Stimulated activated naive CD8-positive, alpha-beta T cell treated with anti-CD3 and anti-CD28 coated beads, Interleukin-15, amount 100 ng/mL, for 72 hours (primary cell): Measurements from ENCODE around the gene SCN5A.

ENCODE experiments used
- ATAC-seq: fragments of 150-1000 bp; cut with Tn5 transposase; 2 replicates; pipeline ENCODE4 v1.10.0; 2021; ENCODE audit warnings: mild to moderate bottlenecking, moderate library complexity
- DNase-seq, 2 donors: peaks; one replicate each; pipeline ENCODE4 v3.0.0; 2021 to 2022
- H3K27ac Mint-ChIP-seq, 2 donors: one replicate each; pipeline ENCODE4 v1.8.0; 2022; ENCODE audit warnings: mild to moderate bottlenecking in 2 of 2, mixed read lengths in 2 of 2, moderate library complexity in 2 of 2
- H3K27me3 Mint-ChIP-seq: one replicate; pipeline ENCODE4 v1.8.0; 2022; ENCODE audit warnings: mixed read lengths
- H3K4me1 Mint-ChIP-seq: one replicate; pipeline ENCODE4 v1.8.0; 2022; ENCODE audit warnings: mild to moderate bottlenecking, mixed read lengths
- H3K4me3 Mint-ChIP-seq, 2 donors: one replicate each; pipeline ENCODE4 v1.8.0; 2022; ENCODE audit warnings: mild to moderate bottlenecking in 2 of 2, mixed read lengths in 2 of 2, moderate library complexity in 1 of 2
- H3K9me3 Mint-ChIP-seq, 2 donors: one replicate each; pipeline ENCODE4 v1.8.0; 2022; ENCODE audit warnings: mixed read lengths in 2 of 2

The SCN5A gene

GRCh38 chr3:38640661-38641452 is 8.6 kb downstream of the SCN5A start:
- no peaks in the 10 kb centered on the region for H3K27me3 Mint-ChIP-seq
- no peak for DNase-seq
- no peak for ATAC-seq
- H3K4me1 Mint-ChIP-seq = no peaks in the 10 kb centered on the region
- no peak overlapping the region for H3K4me3 Mint-ChIP-seq
- H3K27ac Mint-ChIP-seq = no peak overlapping the region
- no peaks in the 10 kb centered on the region for H3K9me3 Mint-ChIP-seq

- no peaks in the 10 kb centered on the region for H3K9me3 Mint-ChIP-seq
These were observed 11.1 kb downstream of the SCN5A start for GRCh38 chr3:38638354-38638753.

GRCh38 chr3:38637906-38638305 is 11.6 kb downstream of the SCN5A start:
- no peak for DNase-seq
- Mint-ChIP-seq H3K4me1 (peaks cover 6% of the 10 kb centered on the region), H3K4me3 (no peak overlapping the region), H3K27me3 (no peaks in the 10 kb centered on the region), H3K9me3 (no peaks in the 10 kb centered on the region), H3K27ac (no peak overlapping the region)
- no peak for ATAC-seq

More at GRCh38 chr3:38638354-38638753, 11.1 kb downstream of the SCN5A start:
- ATAC-seq (no peak), DNase-seq (no peak)
- Mint-ChIP-seq H3K4me3 (no peak overlapping the region), H3K27me3 (no peaks in the 10 kb centered on the region), H3K27ac (peak overlapping the region in 1 of 2 donors; percentile 50), H3K4me1 (peaks cover 6% of the 10 kb centered on the region)

GRCh38 chr3:38636881-38637280 is 12.6 kb downstream of the SCN5A start:
- ATAC-seq (no peak), DNase-seq (no peak)
- Mint-ChIP-seq H3K27ac (no peak overlapping the region), H3K4me1 (peaks cover 6% of the 10 kb centered on the region), H3K27me3 (no peaks in the 10 kb centered on the region), H3K9me3 (no peaks in the 10 kb centered on the region), H3K4me3 (no peak overlapping the region)

GRCh38 chr3:38636464-38636863 is 13.0 kb downstream of the SCN5A start:
- peaks cover 6% of the 10 kb centered on the region for H3K4me1 Mint-ChIP-seq
- no peaks in the 10 kb centered on the region for H3K9me3 Mint-ChIP-seq
- ATAC-seq (no peak), DNase-seq (no peak)
- H3K4me3 Mint-ChIP-seq = no peak overlapping the region
- no peaks in the 10 kb centered on the region for H3K27me3 Mint-ChIP-seq
- H3K27ac Mint-ChIP-seq = no peak overlapping the region

- DNase-seq (no peak), ATAC-seq (no peak)
- H3K4me3 Mint-ChIP-seq = no peak overlapping the region
- H3K9me3 Mint-ChIP-seq = no peaks in the 10 kb centered on the region
- peaks cover 6% of the 10 kb centered on the region for H3K4me1 Mint-ChIP-seq
- H3K27me3 Mint-ChIP-seq = no peaks in the 10 kb centered on the region
- H3K27ac Mint-ChIP-seq = no peak overlapping the region
These were observed 15.4 kb downstream of the SCN5A start for GRCh38 chr3:38634111-38634510.

- ATAC-seq (no peak), DNase-seq (no peak)
- Mint-ChIP-seq H3K4me1 (peaks cover 6% of the 10 kb centered on the region), H3K27me3 (no peaks in the 10 kb centered on the region), H3K27ac (no peak overlapping the region), H3K9me3 (no peaks in the 10 kb centered on the region), H3K4me3 (no peak overlapping the region)
These were observed 16.5 kb downstream of the SCN5A start for GRCh38 chr3:38632989-38633388.

GRCh38 chr3:38630606-38631005 is 18.9 kb downstream of the SCN5A start:
- Mint-ChIP-seq H3K27me3 (no peaks in the 10 kb centered on the region), H3K9me3 (no peaks in the 10 kb centered on the region), H3K4me1 (peaks cover 6% of the 10 kb centered on the region), H3K4me3 (no peak overlapping the region), H3K27ac (no peak overlapping the region)
- DNase-seq = no peak
- ATAC-seq = no peak

- Mint-ChIP-seq H3K4me3 (no peak overlapping the region), H3K27ac (no peak overlapping the region), H3K27me3 (no peaks in the 10 kb centered on the region), H3K9me3 (no peaks in the 10 kb centered on the region), H3K4me1 (peaks cover 6% of the 10 kb centered on the region)
- DNase-seq (no peak), ATAC-seq (no peak)
These were observed 19.4 kb downstream of the SCN5A start for GRCh38 chr3:38630070-38630469.

GRCh38 chr3:38628835-38629234 is 20.7 kb downstream of the SCN5A start:
- no peak overlapping the region for H3K27ac Mint-ChIP-seq
- ATAC-seq = no peak

GRCh38 chr3:38627956-38628355 is 21.5 kb downstream of the SCN5A start:
- Mint-ChIP-seq H3K27ac (no peak overlapping the region), H3K4me3 (no peak overlapping the region), H3K4me1 (no peaks in the 10 kb centered on the region), H3K9me3 (no peaks in the 10 kb centered on the region), H3K27me3 (no peaks in the 10 kb centered on the region)
- ATAC-seq = peak; percentile 47
- DNase-seq = peak in 1 of 2 donors; percentile 23

More at GRCh38 chr3:38628835-38629234, 20.7 kb downstream of the SCN5A start:
- Mint-ChIP-seq H3K4me3 (no peak overlapping the region), H3K27me3 (no peaks in the 10 kb centered on the region), H3K9me3 (no peaks in the 10 kb centered on the region), H3K4me1 (peaks cover 1% of the 10 kb centered on the region)
- no peak for DNase-seq

- no peaks in the 10 kb centered on the region for H3K27me3 Mint-ChIP-seq
- no peak for ATAC-seq
- no peak overlapping the region for H3K4me3 Mint-ChIP-seq
- H3K4me1 Mint-ChIP-seq = no peaks in the 10 kb centered on the region
- no peak overlapping the region for H3K27ac Mint-ChIP-seq
- no peak for DNase-seq
- no peaks in the 10 kb centered on the region for H3K9me3 Mint-ChIP-seq
These were observed 23.3 kb downstream of the SCN5A start for GRCh38 chr3:38626171-38626570.

GRCh38 chr3:38623539-38623938 is 25.9 kb downstream of the SCN5A start:
- no peaks in the 10 kb centered on the region for H3K4me1 Mint-ChIP-seq
- no peak overlapping the region for H3K4me3 Mint-ChIP-seq
- DNase-seq (no peak), ATAC-seq (no peak)
- no peak overlapping the region for H3K27ac Mint-ChIP-seq
- H3K27me3 Mint-ChIP-seq = no peaks in the 10 kb centered on the region
- H3K9me3 Mint-ChIP-seq = no peaks in the 10 kb centered on the region

- ATAC-seq (no peak), DNase-seq (no peak)
- H3K27ac Mint-ChIP-seq = no peak overlapping the region
- H3K4me1 Mint-ChIP-seq = no peaks in the 10 kb centered on the region
- H3K9me3 Mint-ChIP-seq = no peaks in the 10 kb centered on the region
- no peaks in the 10 kb centered on the region for H3K27me3 Mint-ChIP-seq
- no peak overlapping the region for H3K4me3 Mint-ChIP-seq
These were observed 27.2 kb downstream of the SCN5A start for GRCh38 chr3:38622336-38622735.

GRCh38 chr3:38620236-38620635 is 29.3 kb downstream of the SCN5A start:
- no peak for ATAC-seq
- Mint-ChIP-seq H3K4me1 (no peaks in the 10 kb centered on the region), H3K27ac (no peak overlapping the region), H3K27me3 (no peaks in the 10 kb centered on the region), H3K4me3 (no peak overlapping the region), H3K9me3 (no peaks in the 10 kb centered on the region)
- no peak for DNase-seq

- ATAC-seq = no peak
- Mint-ChIP-seq H3K4me3 (no peak overlapping the region), H3K4me1 (no peaks in the 10 kb centered on the region), H3K27me3 (no peaks in the 10 kb centered on the region), H3K27ac (peak overlapping the region in 1 of 2 donors; percentile 2), H3K9me3 (no peaks in the 10 kb centered on the region)
- DNase-seq = no peak
These were observed 31.1 kb downstream of the SCN5A start for GRCh38 chr3:38618343-38618742.

- no peaks in the 10 kb centered on the region for H3K27me3 Mint-ChIP-seq
- H3K4me3 Mint-ChIP-seq = no peak overlapping the region
- no peak overlapping the region for H3K27ac Mint-ChIP-seq
- ATAC-seq (no peak), DNase-seq (no peak)
- no peaks in the 10 kb centered on the region for H3K9me3 Mint-ChIP-seq
- no peaks in the 10 kb centered on the region for H3K4me1 Mint-ChIP-seq
These were observed 31.9 kb downstream of the SCN5A start for GRCh38 chr3:38617586-38617985.
